Fibroblast of lung (primary cell): Measurements from ENCODE around the gene IRF7. TPM values are rescaled to one million over a fixed set of nuclear protein-coding genes. Genes with fewer than 3 reads are reported as not detected.

Source experiments
- DNase-seq, 2 donors: peaks; one replicate each; pipeline versions ENCODE4 v3.0.0 to v3.0.0-alpha.2; 2010; ENCODE audit warnings: low read depth in 2 of 2
- H2AFZ ChIP-seq: 2 replicates; pipeline ENCODE4 v1.5.1; 2012; ENCODE audit warnings: low read length, control low read depth, inconsistent platforms
- H3K27ac ChIP-seq: 2 replicates; pipeline ENCODE4 v1.5.1; 2011; ENCODE audit warnings: low read length, control low read depth; ENCODE audit not compliant: insufficient read depth
- H3K27me3 ChIP-seq: 2 replicates; pipeline ENCODE4 v1.5.1; 2011; ENCODE audit warnings: mild to moderate bottlenecking, low read length; ENCODE audit not compliant: control insufficient read depth, insufficient read depth
- H3K36me3 ChIP-seq: 2 replicates; pipeline ENCODE4 v1.5.1; 2011; ENCODE audit warnings: low read length; ENCODE audit not compliant: control insufficient read depth, insufficient read depth
- H3K4me1 ChIP-seq: 2 replicates; pipeline ENCODE4 v1.5.1; 2011; ENCODE audit warnings: low read length; ENCODE audit not compliant: control insufficient read depth, insufficient read depth; ENCODE audit errors: extremely low read depth
- H3K4me2 ChIP-seq: 2 replicates; pipeline ENCODE4 v1.5.1; 2011; ENCODE audit warnings: low read length, control low read depth; ENCODE audit not compliant: insufficient read depth; ENCODE audit errors: extremely low read depth
- H3K4me3 ChIP-seq, 4 experiments: fragments of 200-600 bp in 1 of 4; sonication (generic) in 1 of 4; replicated peaks in 1 of 4; 2 replicates each; pipeline ENCODE4 v1.5.1; 2011 to 2016; ENCODE audit warnings: low read length in 4 of 4, low read depth in 3 of 4, mild to moderate bottlenecking in 3 of 4, control low read depth in 2 of 4, inconsistent platforms in 1 of 4, mixed read lengths in 1 of 4; ENCODE audit not compliant: insufficient read depth in 1 of 4; ENCODE audit errors: control extremely low read depth in 1 of 4
- H3K79me2 ChIP-seq: 2 replicates; pipeline ENCODE4 v1.5.1; 2012; ENCODE audit warnings: mild to moderate bottlenecking, low read length, inconsistent platforms; ENCODE audit not compliant: control insufficient read depth, insufficient read depth
- H3K9ac ChIP-seq: 2 replicates; pipeline ENCODE4 v1.5.1; 2011; ENCODE audit warnings: mild to moderate bottlenecking, low read length, control low read depth; ENCODE audit not compliant: insufficient read depth
- H3K9me3 ChIP-seq: 2 replicates; pipeline ENCODE4 v1.5.1; 2012; ENCODE audit warnings: low read depth, low read length; ENCODE audit not compliant: control insufficient read depth, insufficient read depth
- H4K20me1 ChIP-seq: 2 replicates; pipeline ENCODE4 v1.5.1; 2011; ENCODE audit warnings: low read length; ENCODE audit not compliant: control insufficient read depth, insufficient read depth; ENCODE audit errors: extremely low read depth
- CTCF ChIP-seq, 2 donors: IDR thresholded peaks in 1 of 2; conservative IDR thresholded peaks in 1 of 2; 1 replicate in 1 of 2; 2 replicates in 1 of 2; pipeline ENCODE4 v1.5.1; 2011 to 2012; ENCODE audit warnings: low read length in 2 of 2, control low read depth in 1 of 2, inconsistent platforms in 1 of 2, low read depth in 1 of 2, mild to moderate bottlenecking in 1 of 2
- EZH2 ChIP-seq: IDR thresholded peaks from 2 replicates; pipeline ENCODE4 v1.5.1; 2012; ENCODE audit warnings: low read length, control low read depth, mild to moderate bottlenecking; ENCODE audit errors: missing control alignments
- polyA plus RNA-seq, 2 donors: library from polyadenylated mRNA; depleted of rRNA in 1 of 2; stranded (reverse) in 1 of 2; unstranded in 1 of 2; fragments of >200 nt; gene quantifications; 2 replicates each; pipeline ENCODE4 v1.2.1, GENCODE V29; 2011 to 2012; ENCODE audit warnings: missing spikeins in 1 of 2
- total RNA-seq: library from RNA; depleted of rRNA; stranded (reverse); fragments of >200 nt; gene quantifications from 2 replicates; pipeline ENCODE4 v1.2.1, GENCODE V29; 2014

The IRF7 gene
- total and polyA plus RNA-seq, 2 donors (not counting 1 experiment from before 2014, with no cell fraction given) = 1.6 to 9.1 TPM

- Histone ChIP-seq H3K4me1 (no peaks in the 10 kb centered on the region), H3K79me2 (no peaks in the 10 kb centered on the region), H3K9ac (no peak overlapping the region), H3K36me3 (peaks cover 4% of the 10 kb centered on the region), H3K4me3 (no peak overlapping the region), H3K27me3 (no peaks in the 10 kb centered on the region), H4K20me1 (no peaks in the 10 kb centered on the region), H2AFZ (no peak overlapping the region), H3K4me2 (no peak overlapping the region), H3K9me3 (no peaks in the 10 kb centered on the region), H3K27ac (no peak overlapping the region)
- no peak for TF ChIP-seq EZH2
- no peak for TF ChIP-seq CTCF (conservative IDR thresholded peaks at IDR 0.05 in 1 of 2, IDR thresholded peaks at IDR 0.05 in 1 of 2; ENCODE audit: low read depth in 1 of 2, low read length in 2 of 2)
- DNase-seq = no peak
Observed at GRCh38 chr11:621838-622237, 6.1 kb upstream of the IRF7 start.

- no peak for DNase-seq
- Histone ChIP-seq H3K9ac (no peak overlapping the region), H4K20me1 (no peaks in the 10 kb centered on the region), H3K27ac (no peak overlapping the region), H3K4me2 (no peak overlapping the region), H3K79me2 (no peaks in the 10 kb centered on the region), H3K9me3 (no peaks in the 10 kb centered on the region), H2AFZ (no peak overlapping the region), H3K36me3 (peaks cover 7% of the 10 kb centered on the region), H3K4me1 (no peaks in the 10 kb centered on the region), H3K27me3 (no peaks in the 10 kb centered on the region), H3K4me3 (no peak overlapping the region)
- TF ChIP-seq EZH2 = no peak
- TF ChIP-seq CTCF (conservative IDR thresholded peaks at IDR 0.05 in 1 of 2, IDR thresholded peaks at IDR 0.05 in 1 of 2; ENCODE audit: low read depth in 1 of 2, low read length in 2 of 2) = no peak
Observed at GRCh38 chr11:620935-621814, 5.4 kb upstream of the IRF7 start.

- no peaks in the 10 kb centered on the region for H3K9me3 ChIP-seq
- no peak overlapping the region for H3K4me3 ChIP-seq
- TF ChIP-seq CTCF (conservative IDR thresholded peaks at IDR 0.05 in 1 of 2, IDR thresholded peaks at IDR 0.05 in 1 of 2; ENCODE audit: low read depth in 1 of 2, low read length in 2 of 2) (no peak), EZH2 (no peak)
- no peak overlapping the region for H3K27ac ChIP-seq
- H3K4me1 ChIP-seq = no peaks in the 10 kb centered on the region
- no peak overlapping the region for H2AFZ ChIP-seq
- H3K4me2 ChIP-seq = no peak overlapping the region
- peaks cover 7% of the 10 kb centered on the region for H3K36me3 ChIP-seq
- H3K9ac ChIP-seq = no peak overlapping the region
- H3K79me2 ChIP-seq = no peaks in the 10 kb centered on the region
- DNase-seq = no peak
- no peaks in the 10 kb centered on the region for H3K27me3 ChIP-seq
- no peaks in the 10 kb centered on the region for H4K20me1 ChIP-seq
Observed at GRCh38 chr11:620201-620600, 4.5 kb upstream of the IRF7 start.
